ENCODE data around the gene NCDN.

The NCDN gene

DNA sequence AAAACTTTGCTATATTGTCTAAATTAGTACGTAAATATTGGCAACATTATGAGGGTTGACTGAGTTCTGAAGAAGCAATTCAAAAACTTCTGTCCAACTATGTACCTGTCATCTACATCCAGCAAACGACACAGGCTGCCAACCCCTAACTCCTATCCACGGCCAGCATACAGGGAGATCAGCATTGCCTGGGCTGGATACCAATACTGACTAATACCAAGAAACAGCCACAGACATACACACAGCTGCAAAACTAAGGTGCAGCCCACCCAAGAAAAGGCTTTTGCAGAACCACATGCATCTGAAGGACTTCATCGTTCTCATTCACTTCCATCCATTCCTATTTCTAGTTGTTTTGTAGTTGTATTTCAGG lies 2.4 kb upstream of the NCDN start:
- DNase-seq (ENCODE audit: low spot score) = no peak

DNA sequence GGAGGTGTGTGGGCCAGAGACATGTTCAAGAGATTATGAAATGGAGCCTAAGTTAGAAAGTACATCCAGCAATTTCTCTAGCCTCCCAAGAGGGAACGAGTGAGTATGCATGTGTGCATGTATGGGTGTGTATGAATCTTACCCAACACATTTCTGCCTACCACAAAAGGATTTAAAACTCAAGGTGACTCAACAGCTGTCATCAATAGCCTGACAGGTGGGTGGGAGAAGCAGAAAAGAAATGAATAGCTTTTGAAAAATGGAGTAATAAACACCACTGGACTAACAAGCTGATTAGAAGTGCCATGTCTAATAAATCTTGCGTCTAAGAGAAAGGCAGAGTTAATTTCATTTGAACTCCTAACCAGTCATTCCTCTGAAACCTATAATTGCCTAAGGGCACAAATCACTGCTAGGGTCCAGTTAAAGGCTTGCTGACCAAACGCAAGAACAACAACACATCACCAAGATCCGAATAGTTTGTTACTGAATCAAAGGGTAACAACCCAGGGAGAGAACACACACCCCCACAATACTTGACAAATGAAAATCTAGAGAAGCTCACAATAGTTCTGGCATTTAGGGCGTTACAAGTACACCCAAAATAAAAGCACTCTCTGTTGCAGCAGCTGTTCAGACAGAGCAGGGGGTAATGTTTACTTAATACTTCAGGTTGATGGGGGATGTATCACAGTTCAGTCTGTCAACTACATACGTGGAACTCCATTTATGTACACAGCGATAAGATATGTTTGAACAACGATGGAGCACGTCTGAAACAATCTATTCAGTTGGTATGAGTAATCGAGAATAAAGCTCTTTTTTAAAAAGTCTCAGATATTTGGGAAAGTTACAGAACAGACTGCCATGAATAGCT lies 1.8 kb upstream of the NCDN start:
- DNase-seq (ENCODE audit: low spot score) = no peak

DNA sequence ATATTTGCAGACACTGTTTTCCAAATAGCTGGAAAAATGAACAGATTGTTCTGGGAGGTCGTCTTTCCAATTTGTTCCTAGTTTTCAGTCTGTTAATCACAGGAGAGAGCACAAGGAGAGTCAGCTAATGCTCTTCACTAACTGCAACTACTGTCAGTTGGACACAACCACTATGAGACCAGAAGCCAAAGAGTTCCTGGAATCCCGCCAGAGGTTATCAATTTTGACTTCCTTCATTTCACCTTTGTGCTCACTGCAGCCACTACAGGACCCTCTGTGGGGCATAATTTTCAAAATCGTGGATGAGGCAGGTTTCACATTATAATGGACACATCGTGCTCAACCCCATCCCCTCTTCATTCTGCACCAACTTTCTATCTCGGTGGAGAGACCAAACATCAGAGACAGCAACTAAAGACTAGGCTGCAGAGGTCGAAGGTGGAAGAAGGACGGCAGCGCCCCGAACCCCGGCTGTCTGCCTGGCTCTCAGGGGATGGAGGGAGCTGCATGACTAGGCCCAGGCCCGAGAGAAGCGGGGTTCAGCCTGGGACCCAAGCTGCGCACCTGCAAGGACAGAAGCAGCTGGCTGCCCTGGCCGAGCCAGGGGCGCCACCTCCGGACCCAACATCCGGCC lies 998 bp upstream of the NCDN start:
- DNase-seq (ENCODE audit: low spot score) = peak; percentile 54

DNA sequence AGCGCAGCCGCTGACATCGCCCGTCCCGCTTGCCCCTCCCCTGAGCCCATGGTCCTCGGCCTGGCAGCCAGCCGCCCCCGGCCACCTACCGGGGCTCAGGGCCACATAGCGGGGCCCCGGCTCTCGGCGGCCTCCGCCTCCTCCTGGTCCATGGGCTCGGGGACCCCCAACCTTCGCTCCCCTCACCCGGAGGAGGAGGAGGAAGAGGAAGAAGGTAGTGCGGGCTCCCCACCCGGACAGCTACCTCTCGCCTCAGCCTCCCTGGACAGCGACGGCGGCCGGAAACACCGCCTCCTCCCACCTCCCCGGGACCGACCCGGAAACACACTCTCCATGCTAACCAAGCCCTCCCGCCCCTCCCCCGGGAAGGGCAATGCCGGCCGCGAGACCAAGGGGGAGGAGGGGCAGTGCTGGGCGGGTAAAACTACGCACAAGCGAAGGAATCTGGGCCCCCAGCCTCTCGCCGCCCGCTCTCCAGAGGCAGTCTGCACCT lies 435 bp upstream of the NCDN start, which contains the start of gene KIAA0319L:
TSS of gene KIAA0319L (minus strand) at position 286 of the 493 bp plus-strand sequence. CDS start 2,912 bp downstream, outside the sequence.
- peak; percentile 84 for DNase-seq (ENCODE audit: low spot score)

DNA sequence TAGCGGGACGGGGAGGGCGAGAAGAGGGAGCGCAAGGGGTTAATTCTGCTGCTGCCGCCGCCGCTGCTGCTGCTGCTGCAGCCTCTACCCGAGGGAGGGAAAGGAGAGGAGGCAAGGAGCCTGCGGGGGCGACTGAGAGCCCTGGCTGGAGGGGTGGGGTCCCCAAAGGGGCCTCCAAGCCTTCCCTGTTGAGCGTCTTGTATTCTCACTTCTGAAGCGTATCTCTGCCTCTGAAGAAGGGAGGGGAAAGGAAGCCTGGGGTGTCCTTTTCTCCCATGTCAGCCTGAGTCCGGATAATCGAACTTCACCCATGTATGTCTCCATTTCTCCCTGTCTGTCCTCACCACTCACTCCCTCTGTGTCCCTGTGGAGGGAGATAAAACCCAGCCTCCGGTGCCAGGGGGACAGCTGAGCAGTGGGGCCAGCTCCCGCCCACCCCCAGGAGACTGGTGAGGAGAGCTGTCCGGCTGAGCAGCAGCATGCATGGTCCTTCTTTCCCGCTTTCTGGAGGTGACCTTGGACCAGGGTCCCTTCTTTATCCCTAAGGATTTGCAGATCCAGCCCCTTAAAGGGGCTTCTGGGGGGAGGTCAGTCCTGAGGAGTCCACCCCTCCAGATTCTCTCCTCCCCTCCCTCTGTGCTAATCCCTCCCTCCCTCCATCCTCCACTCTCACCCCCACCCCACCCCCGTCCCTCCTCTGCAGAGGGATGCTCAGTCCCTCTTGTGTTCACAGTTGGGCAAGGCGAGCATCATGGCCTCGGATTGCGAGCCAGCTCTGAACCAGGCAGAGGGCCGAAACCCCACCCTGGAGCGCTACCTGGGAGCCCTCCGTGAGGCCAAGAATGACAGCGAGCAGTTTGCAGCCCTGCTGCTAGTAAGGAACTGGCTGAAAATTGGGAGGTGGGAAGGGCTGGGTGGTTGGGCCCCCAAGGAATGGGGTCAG lies 1.0 kb downstream of the NCDN start:
- DNase-seq (ENCODE audit: low spot score) = no peak

DNA sequence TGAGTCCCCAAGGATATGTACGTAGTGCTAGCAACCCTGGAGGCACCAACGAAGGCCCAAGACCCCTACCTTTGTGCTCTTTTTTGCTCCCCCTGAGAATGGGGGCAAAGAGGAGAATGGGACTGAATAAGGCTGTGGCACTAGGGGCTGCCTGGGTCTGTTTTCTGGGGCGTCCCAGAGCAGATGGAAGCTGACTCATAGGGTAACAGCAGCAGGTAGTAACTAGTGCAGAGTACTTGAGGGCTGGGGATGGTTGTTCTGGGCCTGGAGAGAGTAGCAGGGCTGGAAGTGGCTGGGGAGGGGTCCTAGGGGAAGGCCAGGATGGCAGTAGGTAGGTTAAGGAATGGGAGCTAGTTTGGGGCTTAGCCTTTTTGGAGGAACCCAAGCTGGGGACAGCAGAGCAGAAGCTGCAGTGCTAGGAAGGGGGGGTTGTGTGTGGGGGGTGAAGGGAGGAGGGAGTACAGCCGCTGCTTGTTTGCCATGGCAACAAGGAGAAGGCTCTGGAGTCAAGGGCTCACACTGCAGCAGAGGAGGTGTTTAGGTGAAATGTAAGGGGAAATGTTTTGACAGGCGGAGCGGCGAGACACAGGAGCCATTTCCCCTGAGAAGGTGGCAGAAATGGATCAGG lies 1.8 kb downstream of the NCDN start:
- no peak for DNase-seq (ENCODE audit: low spot score)

DNA sequence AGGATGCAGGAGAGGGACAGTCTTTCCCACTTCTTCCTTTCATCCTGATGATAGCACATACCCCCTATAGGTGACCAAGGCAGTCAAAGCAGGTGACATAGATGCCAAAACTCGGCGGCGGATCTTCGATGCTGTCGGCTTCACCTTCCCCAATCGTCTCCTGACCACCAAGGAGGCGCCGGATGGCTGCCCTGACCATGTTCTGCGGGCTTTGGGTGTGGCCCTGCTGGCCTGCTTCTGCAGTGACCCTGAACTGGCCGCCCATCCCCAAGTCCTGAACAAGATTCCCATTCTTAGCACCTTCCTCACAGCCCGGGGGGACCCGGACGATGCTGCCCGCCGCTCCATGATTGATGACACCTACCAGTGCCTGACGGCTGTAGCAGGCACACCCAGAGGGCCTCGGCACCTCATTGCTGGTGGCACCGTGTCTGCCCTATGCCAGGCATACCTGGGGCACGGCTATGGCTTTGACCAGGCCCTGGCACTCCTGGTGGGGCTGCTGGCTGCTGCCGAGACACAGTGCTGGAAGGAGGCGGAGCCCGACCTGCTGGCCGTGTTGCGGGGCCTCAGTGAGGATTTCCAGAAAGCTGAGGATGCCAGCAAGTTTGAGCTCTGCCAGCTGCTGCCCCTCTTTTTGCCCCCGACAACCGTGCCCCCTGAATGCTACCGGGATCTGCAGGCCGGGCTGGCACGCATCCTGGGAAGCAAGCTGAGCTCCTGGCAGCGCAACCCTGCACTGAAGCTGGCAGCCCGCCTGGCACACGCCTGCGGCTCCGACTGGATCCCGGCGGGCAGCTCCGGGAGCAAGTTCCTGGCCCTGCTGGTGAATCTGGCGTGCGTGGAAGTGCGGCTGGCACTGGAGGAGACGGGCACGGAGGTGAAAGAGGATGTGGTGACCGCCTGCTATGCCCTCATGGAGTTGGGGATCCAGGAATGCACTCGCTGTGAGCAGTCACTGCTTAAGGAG lies 2.9 kb downstream of the NCDN start:
- DNase-seq (ENCODE audit: low spot score) = no peak

DNA sequence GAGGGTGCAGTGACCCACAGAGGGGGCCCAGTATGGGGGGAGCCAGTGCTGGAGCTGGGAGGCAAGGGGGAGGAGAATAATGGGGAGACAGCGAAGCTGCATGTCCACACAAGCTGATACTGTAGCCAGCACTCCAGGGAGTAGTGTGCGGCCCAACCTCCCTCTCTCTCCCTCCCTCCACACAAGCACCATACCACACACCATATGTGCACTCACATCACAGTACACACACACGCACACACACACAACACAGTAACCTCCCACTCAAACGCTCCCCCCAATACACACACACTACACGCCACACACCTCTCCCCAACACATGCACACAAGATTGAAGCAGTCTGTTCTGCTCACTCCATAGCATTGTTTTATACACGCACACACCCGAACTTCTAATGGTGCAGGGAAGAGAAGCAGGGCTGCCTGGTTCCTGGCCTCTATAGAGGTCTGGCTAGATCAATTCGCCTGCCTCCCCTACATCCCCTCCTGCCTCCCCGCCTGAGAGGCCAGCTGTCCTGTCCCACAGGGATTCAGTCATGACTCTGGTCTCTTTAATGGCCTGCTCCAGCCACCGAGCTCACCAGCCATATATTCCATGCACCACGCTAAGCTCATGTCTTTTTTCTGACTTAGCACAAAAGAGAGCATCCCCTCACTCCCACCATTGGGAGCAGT lies 3.8 kb downstream of the NCDN start:
- DNase-seq (ENCODE audit: low spot score) = no peak

DNA sequence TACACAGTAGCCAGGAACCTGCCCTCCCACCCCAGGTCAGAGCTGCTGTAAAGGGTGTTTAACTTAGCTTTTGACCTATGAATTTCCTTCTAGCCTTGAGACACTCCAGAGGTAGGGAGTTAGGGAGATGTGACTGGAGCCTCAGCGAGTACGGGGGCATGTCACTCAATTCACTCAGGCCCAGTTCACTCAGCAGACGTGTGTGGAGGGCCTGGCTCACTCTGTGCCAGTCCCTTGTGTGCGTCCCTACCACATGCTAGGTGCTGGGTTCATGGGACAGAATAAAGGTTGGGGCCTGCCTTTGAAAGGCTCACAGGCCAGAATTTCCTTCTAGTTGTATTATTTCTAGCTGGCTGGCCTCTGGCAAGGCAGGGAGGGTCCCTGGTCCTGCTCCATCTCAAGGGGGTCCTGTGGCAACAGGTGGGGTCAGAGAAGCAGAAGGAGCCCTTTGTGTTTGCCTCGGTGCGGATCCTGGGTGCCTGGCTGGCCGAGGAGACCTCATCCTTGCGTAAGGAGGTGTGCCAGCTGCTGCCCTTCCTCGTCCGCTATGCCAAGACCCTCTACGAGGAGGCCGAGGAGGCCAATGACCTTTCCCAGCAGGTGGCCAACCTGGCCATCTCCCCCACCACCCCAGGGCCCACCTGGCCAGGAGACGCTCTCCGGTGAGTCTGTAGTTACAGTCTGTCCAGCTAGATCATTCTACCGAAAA lies 4.5 kb downstream of the NCDN start:
- no peak for DNase-seq (ENCODE audit: low spot score)

DNA sequence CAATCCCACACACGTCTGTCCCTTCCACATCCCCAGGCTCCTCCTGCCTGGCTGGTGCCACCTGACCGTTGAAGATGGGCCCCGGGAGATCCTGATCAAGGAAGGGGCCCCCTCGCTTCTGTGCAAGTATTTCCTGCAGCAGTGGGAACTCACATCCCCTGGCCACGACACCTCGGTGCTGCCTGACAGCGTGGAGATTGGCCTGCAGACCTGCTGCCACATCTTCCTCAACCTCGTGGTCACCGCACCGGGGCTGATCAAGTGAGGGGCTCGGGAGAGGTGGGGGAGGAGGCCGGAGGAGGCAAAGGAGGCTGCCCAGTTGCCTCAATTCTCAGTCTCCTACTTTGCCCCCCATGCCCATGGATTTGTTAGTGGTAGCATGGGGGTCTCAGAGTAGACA lies 5.6 kb downstream of the NCDN start:
- no peak for DNase-seq (ENCODE audit: low spot score)

DNA sequence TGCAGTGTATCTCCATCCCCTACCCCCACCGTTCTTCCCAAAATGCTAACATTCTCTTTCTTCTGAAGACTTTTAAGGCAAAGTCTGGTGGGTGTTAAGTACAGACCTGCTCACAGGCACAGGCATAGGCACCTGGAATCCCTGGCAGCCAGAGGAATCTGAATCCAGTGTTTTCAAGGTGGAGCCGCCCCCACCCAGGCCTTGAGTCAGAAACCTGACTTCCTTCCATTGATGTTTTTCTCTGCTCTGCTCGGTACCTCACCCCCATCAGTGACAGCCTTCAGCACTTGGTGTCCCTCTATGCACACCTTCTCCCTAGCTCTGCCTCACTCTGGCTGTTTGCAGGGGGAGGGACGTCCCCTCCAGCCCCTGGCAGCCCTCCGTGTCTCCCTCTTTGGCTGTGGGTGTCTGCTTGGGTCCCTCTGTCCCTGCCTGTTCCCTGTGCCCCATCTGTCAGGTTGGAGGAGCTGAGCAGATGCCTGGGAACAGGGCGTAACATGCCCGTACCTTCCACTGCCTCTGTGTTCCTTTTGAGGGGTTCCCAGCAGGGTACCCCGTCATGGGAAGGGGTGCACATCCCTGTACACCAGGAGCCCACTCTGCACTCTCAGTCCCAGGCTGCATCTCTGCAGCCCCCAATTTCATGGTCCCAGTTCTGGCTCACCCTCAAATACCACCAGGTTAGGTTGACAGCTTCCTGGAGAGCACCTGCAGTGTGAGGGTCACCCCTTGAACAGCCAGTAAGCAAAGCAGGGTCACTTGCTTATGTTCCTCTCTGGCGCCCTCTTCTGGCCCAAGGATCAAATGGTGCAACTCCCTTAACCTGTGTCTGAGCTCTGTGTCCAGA lies 6.7 kb downstream of the NCDN start:
- DNase-seq (ENCODE audit: low spot score) = peak; percentile 83

DNA sequence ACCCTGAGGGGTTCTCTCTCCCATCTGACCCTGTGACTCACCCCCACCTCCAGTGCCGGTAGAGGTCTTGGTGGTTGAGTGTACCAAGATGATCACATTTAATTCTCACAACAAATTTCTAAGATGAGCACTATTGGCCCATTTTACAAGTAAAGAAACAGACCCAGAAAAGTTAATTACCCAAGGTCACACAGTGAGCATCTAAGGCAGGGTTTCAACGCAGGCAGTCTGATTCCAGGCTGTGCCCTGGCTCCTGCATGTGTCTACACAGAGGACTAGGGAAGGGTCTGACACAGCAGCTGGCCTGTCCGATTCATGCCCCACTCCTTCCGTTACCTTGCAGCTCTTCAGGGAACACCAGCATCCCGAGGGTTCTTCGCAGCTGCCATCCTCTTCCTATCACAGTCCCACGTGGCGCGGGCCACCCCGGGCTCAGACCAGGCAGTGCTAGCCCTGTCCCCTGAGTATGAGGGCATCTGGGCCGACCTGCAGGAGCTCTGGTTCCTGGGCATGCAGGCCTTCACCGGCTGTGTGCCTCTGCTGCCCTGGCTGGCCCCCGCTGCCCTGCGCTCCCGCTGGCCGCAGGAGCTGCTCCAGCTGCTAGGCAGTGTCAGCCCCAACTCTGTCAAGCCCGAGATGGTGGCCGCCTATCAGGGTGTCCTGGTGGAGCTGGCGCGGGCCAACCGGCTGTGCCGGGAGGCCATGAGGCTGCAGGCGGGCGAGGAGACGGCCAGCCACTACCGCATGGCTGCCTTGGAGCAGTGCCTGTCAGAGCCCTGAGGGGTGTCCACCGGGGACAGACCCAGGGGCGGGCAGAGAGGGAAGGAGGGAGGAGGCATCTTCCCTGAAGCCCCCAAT lies 7.5 kb downstream of the NCDN start:
- DNase-seq (ENCODE audit: low spot score) = no peak

DNA sequence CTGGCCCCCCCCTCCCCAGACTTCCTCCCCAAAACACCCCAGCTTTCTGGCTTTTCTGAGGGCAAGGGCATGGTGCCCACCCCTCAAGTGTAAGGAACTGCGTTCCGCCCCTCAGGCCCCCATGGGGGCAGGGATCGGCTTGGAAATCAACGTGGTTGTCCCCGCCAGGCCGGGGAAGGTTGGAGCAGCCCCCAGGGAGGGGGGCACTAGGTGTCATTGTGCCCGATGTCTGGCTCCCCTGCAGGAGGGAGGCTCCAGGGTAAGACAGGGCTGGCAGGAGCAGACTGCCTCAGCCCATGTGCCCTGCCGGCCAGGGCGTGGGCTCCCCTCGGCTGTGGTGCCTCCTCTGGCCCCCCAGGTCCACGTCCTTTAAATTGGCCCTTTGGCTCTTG lies 8.1 kb downstream of the NCDN start:
- no peak for DNase-seq (ENCODE audit: low spot score)

DNA sequence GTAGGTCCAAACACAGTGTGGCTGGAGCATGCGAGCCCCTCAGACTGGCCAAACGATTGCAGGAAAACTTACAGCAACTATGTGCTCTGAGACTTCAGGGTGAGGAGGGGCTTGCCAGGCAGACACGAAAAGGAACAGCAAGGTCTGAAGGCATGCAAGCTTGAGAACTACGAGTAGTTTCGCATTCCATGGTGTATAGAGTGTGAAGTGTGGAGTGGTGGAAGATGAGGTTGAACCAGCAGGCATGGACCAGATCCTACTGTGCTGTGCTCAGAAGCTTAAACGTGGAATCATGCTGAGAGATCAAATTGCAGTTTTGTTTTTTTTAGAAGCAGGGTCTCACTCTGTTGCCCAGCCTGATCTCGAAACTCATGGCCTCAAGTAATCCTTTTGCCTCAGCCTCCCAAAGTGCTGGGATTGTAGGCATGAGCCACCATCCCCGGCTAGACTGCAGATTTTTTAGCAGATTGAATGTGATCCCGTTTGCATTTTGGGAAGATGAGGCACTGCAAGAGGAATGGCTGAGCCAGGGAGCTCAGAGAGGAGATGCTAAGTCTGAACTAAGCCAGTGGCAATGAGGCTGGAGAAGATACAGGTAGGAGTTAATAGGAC lies 10.5 kb downstream of the NCDN start:
- DNase-seq (ENCODE audit: low spot score) = no peak

DNA sequence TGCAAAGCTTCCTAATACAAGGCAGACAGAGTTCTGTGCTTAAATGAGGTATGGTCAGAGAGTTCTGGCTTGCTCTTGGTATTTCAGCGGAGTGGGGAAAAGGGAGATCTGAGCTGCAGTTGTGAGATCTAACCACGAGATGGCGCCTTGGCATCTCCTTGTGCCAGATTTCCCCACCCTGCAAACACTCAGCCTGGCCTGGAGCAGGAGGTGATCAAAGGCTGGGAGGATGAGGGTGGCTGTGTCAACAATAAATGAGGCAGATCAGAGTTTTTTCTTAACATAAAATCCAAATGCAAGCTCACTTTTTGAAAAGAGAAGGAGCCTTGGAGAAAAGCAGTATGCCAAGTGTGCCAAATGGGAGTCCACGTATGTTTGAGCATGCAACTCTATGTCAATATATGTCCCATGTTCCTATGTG lies 11.4 kb downstream of the NCDN start:
- peak; percentile 80 for DNase-seq (ENCODE audit: low spot score)

DNA sequence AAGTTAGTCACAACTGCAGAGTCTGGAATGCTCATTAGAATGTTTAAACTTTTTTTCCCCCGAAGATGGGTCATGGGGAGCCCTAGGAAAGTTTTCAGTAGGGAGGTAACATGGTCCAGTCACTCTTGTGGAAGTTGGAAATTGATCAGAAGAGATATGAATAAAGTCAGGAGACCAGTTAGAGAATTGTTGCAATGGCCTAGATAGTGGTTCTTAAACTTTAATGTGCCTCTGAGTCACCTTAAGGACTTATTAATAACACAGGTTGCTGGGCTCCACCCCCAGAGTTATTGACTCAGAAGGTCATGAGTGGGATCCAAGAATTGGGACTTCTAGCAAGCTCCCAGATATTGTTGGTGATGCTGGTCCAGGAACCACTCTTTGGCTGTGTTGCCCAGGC lies 12.3 kb downstream of the NCDN start:
- no peak for DNase-seq (ENCODE audit: low spot score)

DNA sequence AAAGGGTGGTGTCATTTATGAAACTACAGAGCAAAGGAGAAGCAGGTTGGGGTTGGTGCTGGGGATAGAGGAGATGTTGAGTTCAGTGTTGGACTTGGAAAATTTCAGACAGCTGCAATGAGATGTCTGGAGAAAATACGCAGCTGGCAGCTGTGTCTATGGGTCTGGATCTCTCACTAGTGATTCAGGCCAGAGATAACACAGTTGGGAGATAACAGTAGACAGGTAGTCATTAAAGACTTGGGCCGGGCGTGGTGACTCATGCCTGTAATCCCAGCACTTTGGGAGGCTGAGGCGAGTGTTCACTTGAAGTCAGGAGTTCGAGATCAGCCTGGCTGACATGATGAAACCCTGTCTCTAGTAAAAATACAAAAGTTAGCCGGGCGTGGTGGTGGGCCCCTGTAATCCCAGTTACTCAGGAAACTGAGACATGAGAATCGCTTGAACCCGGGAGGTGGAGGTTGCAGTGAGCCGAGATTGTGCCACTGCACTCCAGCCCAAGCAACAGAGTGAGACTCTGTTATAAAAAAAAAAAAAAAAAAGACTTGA lies 13.1 kb downstream of the NCDN start:
- DNase-seq (ENCODE audit: low spot score) = no peak
